Left renal cortex interstitium (tissue), 4 donors: ENCODE measurements around the gene IGF1R. TPM values are rescaled to one million over a fixed set of nuclear protein-coding genes. Genes with fewer than 3 reads are reported as not detected.

Experiments
- DNase-seq, 4 donors: peaks; one replicate each; pipeline ENCODE4 v3.0.0-alpha.2; 2013; ENCODE audit warnings: low read depth in 4 of 4, low spot score in 2 of 4, missing footprints in 1 of 4
- polyA plus RNA-seq, 4 donors: library from polyadenylated mRNA; unstranded; fragments of 120-200 nt; gene quantifications; one replicate each; pipeline ENCODE4 v1.2.1, GENCODE V29; 2013; ENCODE audit not compliant: insufficient read length in 4 of 4

IGF1R gene
- polyA plus RNA-seq, 4 donors = 38.3 to 61.2 (median 50.7) TPM

DNA sequence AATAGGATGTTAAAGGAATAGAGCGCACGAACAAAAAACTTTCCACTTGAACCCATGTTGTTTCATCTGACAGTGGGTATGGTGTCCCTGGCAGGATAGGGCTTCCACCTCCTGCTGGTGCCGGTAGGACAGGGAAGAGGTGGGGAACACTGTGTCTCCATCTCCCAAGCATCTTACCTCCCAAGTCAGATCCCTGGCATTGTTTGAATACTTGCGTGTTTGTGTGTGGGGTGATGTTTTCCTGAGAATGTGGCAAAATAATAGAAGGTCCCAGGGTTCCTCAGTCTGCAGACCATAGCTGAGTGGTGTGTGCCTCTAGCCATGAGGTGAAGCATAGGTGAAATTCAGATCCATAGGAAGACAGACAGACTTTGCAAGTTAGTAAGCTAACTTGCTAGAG, 119.4 kb downstream of the IGF1R start:
- no peak for DNase-seq

DNA sequence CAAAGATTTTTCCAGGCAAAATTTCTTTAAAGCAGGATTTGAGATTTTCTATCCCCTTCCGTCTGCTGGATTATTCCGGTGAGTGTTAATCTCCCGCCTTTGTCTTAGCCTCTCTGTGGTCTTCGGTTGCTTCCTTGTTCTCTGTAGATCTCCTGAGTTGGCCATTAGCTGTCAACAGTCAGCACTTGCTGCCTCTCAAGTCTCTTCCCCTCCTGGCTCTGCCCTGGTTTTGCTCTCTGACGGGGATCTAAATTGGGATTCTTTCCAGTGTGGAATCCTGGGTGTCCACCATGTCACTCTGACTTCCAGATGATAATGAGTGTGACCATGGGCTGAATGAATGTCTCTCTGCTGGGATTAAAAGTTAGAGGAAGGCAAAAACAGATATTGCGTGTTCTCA, 121.5 kb downstream of the IGF1R start:
- DNase-seq = no peak

DNA sequence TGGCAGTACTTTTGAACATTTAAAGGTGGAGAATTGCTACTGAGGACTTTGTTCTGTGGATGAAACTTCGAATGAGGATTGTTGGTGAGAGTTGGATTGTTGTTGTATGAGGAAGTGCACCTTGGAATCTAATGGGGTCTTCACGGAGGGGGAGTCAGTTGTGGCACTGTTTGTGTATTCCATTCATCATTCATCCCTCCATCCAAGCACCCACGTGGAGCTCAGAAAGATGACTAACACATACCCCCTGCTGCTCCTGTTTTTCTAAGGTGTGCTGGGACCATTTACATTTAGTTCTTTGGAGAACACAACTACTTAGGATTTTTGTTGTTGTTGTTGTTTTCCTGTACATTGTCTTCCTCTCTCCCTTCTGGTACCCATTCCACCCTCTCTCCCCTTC, 122.6 kb downstream of the IGF1R start:
- no peak for DNase-seq

DNA sequence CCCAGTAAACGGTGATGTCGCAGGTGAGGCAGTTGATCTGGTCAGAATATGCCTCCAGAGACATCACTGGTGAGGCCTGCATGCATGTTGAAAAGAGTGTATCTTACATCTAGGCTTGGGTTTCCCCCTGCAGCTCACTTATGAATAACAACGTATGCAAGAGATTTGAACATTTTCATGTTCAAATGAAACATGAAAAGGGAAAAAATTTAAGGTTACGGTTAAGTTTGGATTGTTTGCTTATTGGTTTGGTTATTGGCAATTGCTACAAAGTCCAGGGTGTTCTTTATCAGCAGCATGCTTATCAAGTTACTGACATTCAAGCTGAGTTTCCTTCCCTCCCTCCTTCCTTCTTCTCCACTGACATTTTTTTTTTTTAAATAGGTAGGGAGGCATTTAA, 123.2 kb downstream of the IGF1R start:
- no peak for DNase-seq

DNA sequence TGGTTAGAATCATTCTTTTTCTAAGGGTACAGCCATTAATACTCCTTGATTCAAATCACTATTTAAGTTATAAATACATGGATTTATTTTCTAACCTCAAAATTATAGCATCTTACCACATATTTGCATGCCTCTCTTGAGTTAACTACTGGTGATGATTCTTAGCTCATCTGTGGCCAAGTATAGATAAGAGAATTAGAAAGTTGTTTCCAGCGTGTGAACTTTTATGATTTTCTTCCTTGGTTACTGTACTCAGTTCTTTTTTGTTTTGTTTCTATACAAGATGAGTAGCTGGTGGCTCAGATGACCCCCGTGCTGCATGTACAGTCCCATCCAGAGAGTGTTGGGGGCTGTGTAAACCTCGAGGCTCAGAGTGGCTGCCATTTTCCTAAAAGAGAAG, 124.6 kb downstream of the IGF1R start:
- DNase-seq = no peak

DNA sequence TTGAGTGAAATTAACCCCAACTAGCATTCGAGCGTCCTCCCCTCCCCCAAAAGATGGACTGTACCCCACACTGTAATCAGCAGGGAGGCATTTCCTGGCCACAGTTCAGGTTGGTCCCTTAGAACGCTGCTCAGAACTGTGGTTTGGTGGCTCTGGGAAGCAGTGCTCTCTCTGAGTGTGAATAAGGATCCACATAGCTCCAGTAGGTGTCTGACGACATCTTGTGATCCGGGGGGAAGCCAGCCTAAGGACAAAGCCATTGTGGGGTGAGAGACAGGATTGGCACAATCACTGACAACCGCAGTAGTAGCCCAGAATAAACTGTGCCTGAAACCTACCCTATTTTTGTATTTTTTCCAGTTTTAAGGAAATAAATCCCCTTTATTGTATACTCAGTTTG, 125.3 kb downstream of the IGF1R start:
- no peak for DNase-seq

DNA sequence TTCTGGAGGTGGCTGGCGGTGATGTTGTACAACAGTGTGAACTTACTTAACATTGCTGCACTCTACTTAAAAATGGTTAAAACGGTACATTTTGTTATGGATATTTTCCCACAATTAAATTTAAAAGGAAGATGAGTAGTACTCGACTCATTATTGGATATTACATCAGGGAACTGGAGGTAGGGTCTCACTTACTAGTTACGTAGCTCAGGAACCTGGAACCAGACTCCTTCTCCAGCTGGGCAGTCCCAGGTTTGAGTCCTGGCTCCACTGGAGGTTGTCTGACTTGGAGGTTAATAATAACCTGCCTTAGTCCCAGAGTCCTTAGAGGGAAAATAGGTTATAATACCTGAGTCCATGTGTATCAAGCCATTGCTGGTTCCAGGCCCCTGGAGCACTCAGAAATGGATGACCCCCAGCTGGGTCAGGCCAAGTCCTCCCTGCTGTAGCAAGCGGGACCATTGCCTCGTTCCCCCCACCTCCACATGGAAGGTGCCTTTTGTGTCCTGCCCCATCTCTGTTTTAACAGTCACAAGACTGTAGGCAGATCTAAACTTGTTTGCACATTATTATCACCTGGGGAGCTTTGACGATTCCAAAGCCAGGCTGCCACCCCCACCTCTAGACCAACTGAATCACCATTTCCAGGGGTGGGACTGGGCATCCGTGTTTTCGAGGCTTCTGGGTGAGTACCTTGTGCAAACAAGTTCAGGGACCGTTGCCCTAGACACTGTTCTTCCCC, 126.6 kb downstream of the IGF1R start:
- DNase-seq = no peak

DNA sequence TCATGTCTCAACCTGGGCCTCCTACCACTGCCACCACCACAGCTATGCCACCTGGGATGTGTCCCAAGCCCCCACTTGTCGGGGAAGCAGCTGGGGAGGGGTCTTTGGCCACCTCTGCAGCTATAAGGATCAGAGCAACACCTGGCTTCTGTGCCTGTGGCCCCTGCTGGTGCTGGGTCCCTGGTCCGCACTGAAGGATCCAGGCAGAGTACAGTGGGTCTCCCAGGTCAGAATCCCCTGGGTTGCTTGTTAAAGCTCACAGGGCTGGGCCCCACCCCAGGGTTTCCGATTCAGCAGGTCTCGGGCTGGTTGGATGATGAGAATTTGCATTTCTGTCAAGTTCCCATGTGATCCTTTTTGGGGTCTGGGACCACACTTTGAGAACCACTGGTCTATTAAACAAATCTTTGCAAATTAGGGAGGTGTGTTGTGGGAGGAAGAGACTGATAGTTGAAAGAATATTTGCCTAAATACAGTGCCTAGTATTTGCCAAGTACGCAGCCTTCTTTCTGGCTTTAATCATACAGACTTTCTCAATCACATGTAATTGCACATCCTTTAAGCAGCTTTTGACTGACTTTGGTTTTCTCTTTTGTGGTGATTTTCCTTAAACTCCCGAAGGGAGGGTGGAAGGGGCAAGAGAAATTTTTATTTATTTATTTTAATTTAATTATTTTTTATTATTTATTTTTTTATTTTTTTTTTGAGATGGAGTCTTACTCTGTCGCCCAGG, 127.3 kb downstream of the IGF1R start:
- DNase-seq = no peak

DNA sequence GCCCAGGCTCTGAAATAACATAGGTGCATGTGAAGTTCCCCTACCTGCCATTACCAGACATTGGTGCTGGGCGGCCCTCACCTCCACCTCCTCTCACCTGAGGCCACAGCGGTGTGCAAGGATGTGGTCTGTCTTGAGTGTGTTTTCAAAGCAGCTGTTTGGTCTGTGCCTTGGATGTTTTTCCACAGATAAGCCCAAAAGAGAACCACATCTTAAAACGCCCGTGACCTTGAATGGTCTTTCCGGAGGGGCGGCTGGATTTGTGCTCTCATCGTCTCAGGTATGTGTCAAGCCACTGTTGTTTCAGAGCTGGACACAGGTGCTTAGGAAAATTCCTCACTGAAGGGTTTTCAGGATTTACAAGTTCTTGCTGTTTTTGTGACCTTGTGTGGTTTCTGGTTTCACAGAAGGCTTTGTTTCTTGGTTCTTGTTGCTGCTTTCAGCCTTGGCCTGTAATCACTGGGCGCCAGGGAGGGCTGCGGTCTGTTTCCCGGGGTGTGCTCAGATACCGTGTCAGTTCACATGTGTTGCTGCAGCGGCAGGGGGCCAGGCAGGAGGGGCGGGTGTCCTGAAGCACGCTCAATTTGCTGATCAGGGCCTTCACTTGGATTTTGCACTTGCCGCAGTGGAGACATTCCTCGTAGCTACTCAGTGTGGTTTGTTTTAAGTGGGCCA, 128.4 kb downstream of the IGF1R start:
- peak in 2 of 4 donors; percentile 79 to 82 for DNase-seq

DNA sequence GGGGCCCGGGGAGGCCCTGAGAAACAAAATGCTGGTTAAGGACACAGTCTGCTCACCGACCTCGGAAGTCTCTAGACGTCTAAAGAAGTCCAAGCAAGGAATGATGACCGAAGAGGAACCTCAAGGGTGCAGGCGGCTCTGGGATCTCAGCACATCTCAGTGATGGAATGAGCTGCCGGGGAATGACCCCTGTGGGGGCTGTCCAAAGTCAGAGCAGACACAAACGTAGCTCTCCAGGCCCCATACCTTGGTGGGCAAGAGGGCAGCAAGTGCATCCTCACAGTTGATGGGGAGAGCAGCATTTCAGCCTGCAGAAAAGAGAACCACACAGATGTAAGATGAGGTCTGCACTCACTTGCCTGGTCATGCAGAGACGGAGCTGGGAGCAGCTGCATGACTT, 129.1 kb downstream of the IGF1R start:
- no peak for DNase-seq

DNA sequence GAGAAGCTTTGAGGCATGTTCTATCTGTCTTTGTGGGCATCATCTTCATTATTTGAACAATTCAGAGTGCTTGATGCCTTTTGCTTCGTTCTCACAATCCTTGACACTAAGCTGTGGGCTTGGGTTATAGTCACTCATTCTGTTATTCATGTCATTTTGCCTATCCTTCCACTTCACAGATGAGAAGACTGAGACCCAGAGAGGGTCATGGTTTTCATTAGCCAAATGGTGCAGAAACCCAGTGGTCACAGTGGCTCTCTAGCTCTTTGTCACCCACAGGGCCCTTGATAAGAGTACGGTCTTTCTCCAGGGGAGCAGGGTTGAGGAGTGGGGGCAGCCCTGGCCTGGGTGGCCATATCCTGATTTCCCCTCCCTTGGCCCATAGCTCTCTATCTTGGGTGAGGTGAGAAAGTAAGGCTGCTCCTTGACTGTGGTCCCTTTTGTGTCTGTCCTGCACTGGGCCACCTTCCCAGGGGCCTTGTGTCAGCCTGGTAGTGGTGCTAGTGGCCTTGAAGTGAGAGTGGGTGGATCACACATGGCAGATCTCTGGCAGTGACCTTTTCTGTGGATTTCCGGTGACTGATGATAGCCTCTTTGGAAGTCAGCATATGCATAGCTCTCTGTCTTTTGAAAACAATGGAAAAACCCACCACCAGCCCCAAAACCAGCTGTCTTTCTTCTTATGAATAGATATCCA, 130.1 kb downstream of the IGF1R start:
- no peak for DNase-seq

DNA sequence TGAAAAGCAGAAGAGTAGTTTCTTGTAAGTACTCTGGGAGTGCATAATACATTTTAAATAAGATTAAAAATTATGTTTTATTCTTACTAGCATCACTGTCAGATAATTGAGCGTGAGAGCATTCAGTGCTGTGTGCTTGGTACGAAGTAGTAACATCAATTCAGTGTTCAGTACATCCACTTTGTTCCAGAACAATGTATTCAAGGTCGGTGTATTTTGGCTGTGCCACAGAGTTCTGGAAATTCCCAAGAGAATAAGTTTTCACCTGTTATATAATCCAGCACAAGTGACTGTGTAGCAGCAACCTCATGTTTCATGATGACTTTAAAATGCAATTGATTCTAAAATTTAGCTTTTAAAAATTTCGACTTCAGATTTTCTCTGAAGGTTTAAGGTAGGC, 130.6 kb downstream of the IGF1R start:
- no peak for DNase-seq

DNA sequence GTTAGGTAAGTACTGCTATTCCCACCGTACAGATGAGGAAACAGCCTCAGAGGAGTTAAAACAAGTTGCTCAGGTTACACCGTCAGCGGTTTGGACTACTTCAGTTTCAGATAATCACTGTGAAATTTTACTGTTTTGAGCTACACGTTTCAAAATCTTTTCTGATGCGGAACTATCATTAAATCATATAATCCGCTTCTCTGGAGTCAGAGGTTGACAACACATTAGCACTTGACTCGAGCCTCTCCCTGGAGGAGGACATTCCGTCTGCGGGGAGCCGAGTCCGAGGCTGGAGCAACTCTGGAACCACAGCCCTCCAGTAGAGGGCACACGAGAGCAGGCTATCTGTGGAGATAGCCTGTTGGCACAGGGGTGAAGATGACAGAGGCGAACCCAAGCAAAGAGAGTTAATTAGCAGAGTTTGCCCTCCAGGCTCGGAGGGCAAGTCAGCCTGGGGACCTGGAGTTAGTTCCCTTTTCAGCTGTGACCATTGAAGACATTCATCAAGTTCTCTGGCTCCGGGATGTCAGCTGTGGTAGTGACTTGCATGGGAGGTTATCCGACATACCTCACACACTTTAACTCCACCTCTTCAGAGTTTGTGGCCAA, 131.2 kb downstream of the IGF1R start:
- DNase-seq = peak in 2 of 4 donors; percentile 57 to 72

DNA sequence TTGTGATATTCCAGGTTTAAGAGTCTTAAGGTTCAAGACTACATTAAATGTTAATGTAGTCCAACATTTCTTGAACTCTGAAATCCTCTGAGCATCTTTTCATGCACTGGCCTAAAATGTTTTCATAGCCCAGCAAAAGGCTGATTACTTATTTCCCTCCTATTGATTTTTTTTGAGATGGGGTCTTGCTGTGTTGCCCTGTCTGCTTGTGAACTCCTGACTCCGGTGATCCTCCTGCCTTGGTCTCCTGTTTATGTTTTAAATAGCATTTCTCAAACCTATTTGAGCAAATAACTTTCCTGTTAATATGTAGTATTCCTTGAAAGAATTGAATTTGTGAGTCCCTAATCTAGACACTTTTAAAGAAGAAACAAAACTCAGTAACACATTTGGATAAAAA, 133.5 kb downstream of the IGF1R start:
- no peak for DNase-seq

DNA sequence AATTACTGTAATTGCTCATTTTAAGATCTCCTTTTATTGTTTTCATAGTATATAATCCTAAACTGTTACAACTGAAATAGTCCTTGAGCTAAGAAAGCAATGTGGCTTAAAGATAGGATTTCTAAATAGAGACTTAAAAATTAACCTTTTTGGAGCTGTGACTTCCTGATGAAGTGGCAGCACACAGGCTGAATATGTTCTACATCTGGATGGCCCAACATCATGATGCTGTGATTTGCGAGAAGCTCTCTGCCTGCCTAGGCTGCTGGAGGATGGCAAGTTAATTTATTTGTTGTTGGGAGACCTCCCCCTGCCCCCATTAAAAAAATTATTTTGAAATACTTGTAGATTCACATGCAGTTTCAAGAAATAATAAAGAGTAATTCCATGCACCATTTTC, 134.5 kb downstream of the IGF1R start:
- no peak for DNase-seq

DNA sequence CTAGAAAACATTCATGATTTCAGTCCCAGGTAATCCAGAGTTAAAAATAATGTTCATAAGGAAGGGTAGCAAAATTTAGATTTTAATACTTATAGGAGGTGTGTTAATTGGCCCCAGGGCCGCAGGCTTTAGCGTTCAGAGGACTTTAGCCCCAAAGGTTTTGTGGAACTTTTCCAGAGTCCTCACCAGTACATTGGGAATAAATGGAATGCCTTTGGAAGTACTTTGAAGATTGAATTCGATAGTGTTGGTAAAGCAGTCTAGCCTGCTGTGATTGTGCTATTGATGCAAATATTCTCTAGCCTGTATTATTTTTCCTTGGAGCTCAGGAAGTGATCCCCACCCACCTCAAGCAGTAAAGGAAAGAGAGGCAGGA, 137.1 kb downstream of the IGF1R start:
- DNase-seq = no peak

DNA sequence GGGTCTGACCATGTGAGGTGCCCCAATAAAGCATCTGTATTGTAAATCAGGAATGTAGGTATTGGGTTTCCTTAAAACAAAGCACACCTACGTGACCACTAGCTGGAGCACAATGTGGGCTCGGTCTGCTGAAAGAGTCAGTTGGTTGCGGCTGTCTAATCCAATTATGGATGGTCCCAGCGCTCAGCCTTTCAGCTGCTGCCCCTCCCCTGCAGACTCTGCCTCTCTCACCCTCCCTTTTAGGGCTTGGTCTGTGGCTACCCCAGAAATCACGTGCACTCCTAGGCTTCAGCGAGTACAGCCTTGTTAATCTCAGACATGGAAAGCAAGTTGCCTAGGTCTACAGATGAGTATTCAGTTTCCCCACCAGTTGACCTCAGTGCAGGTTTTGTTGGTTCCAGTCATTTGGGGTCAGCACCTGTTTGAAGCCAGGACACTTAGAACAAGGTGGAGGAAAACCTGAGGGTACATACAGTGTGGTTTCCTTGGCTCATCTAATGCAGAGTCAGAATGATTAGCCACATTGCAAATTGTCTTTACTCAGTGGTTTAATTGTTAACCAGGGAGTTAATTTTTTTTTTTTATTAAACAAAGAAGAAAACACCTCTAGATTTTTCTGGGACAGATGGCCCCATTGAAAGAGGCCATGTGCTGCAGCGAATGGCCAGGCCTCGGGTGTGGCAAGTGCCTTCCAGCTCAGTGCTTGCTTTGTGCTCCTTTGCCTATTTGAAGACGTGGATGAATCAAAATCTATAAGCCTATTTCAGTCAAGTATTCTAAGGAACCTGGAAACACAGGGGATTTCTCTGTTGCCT, 137.7 kb downstream of the IGF1R start:
- DNase-seq = no peak

DNA sequence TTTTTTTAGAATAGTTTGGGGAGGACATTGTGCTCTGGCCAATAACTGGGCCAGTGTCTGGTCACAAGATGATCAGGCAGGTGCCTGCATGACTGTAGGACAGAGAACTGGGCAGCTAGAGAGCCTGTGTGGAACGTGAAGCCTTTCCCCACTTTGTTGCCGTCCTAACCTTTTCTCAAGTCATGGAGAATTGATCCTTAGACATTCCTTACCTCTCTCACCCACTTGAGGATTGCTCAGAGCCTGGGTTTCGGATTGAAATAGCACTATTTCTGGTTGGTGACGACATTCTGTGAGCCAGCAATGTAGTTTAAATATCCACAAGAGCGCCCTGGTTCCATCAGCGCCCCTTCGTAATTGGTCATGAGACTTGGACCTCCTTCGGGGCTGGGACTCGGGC, 138.4 kb downstream of the IGF1R start:
- no peak for DNase-seq

DNA sequence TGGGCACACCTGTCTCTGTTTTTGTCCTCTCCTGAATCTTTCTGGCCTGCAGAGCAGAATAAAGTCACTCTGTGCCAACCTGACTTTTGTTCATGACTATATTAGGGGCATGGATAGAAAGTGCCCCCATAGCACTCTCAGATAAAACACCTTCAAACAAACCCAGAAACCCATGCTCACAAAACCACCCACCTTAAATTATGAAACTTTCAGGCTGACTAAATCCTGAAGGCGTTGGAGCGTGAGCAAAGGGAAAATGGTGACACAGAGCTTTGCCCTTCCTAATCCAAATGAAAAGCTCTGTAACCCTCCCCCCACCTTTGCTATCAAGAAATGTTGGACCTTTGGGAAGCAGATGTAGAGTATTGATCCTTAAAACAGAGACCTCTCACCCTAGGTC, 138.9 kb downstream of the IGF1R start:
- no peak for DNase-seq
